ENCODE results near the gene GBE1.

DNA sequence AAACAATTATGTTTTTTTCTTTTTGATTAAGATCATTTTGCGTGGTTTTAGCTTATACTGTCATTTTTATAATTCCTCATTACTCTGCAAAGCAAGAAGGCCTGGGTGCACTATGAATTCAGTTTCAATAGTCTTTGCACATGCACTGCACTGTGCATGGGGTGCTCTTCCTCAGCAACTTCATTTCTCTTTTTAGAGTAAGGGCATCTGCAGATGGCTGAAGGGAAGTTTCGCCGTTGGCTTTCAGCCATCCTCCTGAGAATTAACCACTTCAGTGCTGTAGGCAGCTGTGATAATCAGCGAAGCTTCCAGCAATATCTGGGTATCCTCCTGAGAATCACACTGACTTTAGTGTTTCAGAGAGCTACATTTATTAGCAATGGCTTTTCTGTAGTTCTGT is 284.8 kb downstream of the GBE1 start:
- no peak for TF ChIP-seq GABPA (IDR thresholded peaks at IDR 0.05; ENCODE audit: low read depth)
- TF ChIP-seq, protein P1, sequence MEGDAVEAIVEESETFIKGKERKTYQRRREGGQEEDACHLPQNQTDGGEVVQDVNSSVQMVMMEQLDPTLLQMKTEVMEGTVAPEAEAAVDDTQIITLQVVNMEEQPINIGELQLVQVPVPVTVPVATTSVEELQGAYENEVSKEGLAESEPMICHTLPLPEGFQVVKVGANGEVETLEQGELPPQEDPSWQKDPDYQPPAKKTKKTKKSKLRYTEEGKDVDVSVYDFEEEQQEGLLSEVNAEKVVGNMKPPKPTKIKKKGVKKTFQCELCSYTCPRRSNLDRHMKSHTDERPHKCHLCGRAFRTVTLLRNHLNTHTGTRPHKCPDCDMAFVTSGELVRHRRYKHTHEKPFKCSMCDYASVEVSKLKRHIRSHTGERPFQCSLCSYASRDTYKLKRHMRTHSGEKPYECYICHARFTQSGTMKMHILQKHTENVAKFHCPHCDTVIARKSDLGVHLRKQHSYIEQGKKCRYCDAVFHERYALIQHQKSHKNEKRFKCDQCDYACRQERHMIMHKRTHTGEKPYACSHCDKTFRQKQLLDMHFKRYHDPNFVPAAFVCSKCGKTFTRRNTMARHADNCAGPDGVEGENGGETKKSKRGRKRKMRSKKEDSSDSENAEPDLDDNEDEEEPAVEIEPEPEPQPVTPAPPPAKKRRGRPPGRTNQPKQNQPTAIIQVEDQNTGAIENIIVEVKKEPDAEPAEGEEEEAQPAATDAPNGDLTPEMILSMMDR (IDR thresholded peaks at IDR 0.05; ENCODE audit: insufficient read depth, low read length), result no peak
- TF ChIP-seq POLR2AphosphoS5 (IDR thresholded peaks at IDR 0.05; ENCODE audit: low read depth), result no peak
